ENCODE data around the gene SPPL2B. TPM values are rescaled to one million over a fixed set of nuclear protein-coding genes. Genes with fewer than 3 reads are reported as not detected.

The SPPL2B gene
- total and polyA plus RNA-seq, 9 of the 15 experiments (the other 6 are each of a cell fraction or from before 2014, with no cell fraction given) = 0.20 to 81.2 (median 15.1) TPM

GRCh38 chr19:2280633-2281264 is 47.7 kb upstream of the SPPL2B start:
- FAIRE-seq = no peak
- CTCF ChIA-PET (ENCODE audit: low intra/inter-chr PET ratio) = no interaction called here

More at GRCh38 chr19:2280633-2281264, 47.7 kb upstream of the SPPL2B start:
- intact Hi-C loops (cut with micrococcal nuclease) = no loop called here
- no peak overlapping the region for H3K4me3 ChIP-seq
- H3K9me3 ChIP-seq (replicated peaks; ENCODE audit: control insufficient read depth, insufficient read depth, low read depth, low read length) = no peaks in the 10 kb centered on the region
- peak; percentile 53; the same call in 1 of the 2 replicates for TF ChIP-seq ZBTB7A (IDR thresholded peaks at IDR 0.05; ENCODE audit: borderline replicate concordance, control insufficient read depth, low read depth, low read length)
- peak; percentile 55 for TF ChIP-seq POLR2G (IDR thresholded peaks at IDR 0.05; ENCODE audit: low read depth, low read length)
- no peak for TF ChIP-seq FOXA3 (CRISPR knock-in tag; conservative IDR thresholded peaks at IDR 0.05 in 1 of 2, IDR thresholded peaks at IDR 0.05 in 1 of 2)
- no peak for TF ChIP-seq OTX1 (CRISPR knock-in tag; IDR thresholded peaks at IDR 0.05)
- TF ChIP-seq ZFP36 (IDR thresholded peaks at IDR 0.05; ENCODE audit: low read depth, low read length, partially characterized antibody) = peak; percentile 29
- no peak for TF ChIP-seq BDP1 (IDR thresholded peaks at IDR 0.05; ENCODE audit: insufficient read depth, insufficient read length)
- BruUV-seq (replicated peaks) = no TSS peak
- ATAC-seq = no peak
- no peak overlapping the region; a peak in 2 of 4 replicates for H3K9ac ChIP-seq (ENCODE audit: insufficient read depth in 1 of 2, low read depth in 2 of 2, low read length in 2 of 2)
- no peak overlapping the region for H2AFZ ChIP-seq (ENCODE audit: low read depth, low read length)
- no peak overlapping the region for H3K27ac ChIP-seq (ENCODE audit: extremely low read depth, low read depth, low read length)
- POLR2A ChIA-PET = interaction anchor here (0.6 to 1.4 kb wide), 4 partner anchors 8 to 314 kb away, joined by 3 to 8 read pairs (median 3); no protein-coding TSS in a partner anchor
- H4K20me1 ChIP-seq (replicated peaks; ENCODE audit: control insufficient read depth, insufficient read depth, low read length) = no peaks in the 10 kb centered on the region
- no peaks in the 10 kb centered on the region for H3K9me1 ChIP-seq (ENCODE audit: control insufficient read depth, insufficient read depth, low read length)
- no peaks in the 10 kb centered on the region for H3K36me3 ChIP-seq (ENCODE audit: control insufficient read depth, insufficient read depth, low read length)
- no peak overlapping the region for H3K4me2 ChIP-seq (ENCODE audit: insufficient read depth, low read length)
- H3K27me3 ChIP-seq (ENCODE audit: control insufficient read depth in 2 of 2, insufficient read depth in 2 of 2, low read length in 2 of 2) = no peaks in the 10 kb centered on the region
- H3K79me2 ChIP-seq (ENCODE audit: control insufficient read depth, insufficient read depth, low read length) = no peaks in the 10 kb centered on the region
- no peak for DNase-seq (ENCODE audit: extremely low read depth in 1 of 4, low spot score in 3 of 4)
- WGBS (ENCODE audit: insufficient coverage, low coverage, missing lambda C conversion rate) = 71% methylated on average over 16 of the region's 26 CpGs
- H3K4me1 ChIP-seq (replicated peaks in 1 of 2; ENCODE audit: control insufficient read depth in 2 of 2, insufficient read depth in 2 of 2, low read length in 2 of 2) = peaks cover 0 to 37% of the 10 kb centered on the region in 2 experiments; a peak in 3 of 5 replicates
- in situ Hi-C loops (cut with MboI) = loop anchor here (5.0 kb wide), 1 partner anchor 107 kb away; no protein-coding TSS in a partner anchor

All from K562 (cell line).